Bronchial epithelial cell (primary cell): Measurements from ENCODE around the gene AMFR. TPM values are rescaled to one million over a fixed set of nuclear protein-coding genes. Genes with fewer than 3 reads are reported as not detected.

Experiments used
- DNase-seq: peaks from one replicate; pipeline ENCODE4 v3.0.0-alpha.2; 2010; ENCODE audit warnings: low read depth
- FAIRE-seq: peaks from 2 replicates; lab custom pipeline; 2011; peaks lifted over from hg19 to GRCh38; lab: Jason Lieb, UNC
- H3K27me3 ChIP-seq: 2 replicates; pipeline ENCODE4 v1.5.1; 2011; ENCODE audit warnings: low read length; ENCODE audit not compliant: control insufficient read depth, insufficient read depth
- H3K36me3 ChIP-seq: 2 replicates; pipeline ENCODE4 v1.5.1; 2011; ENCODE audit warnings: low read length; ENCODE audit not compliant: control insufficient read depth, insufficient read depth
- H3K4me3 ChIP-seq: 2 replicates; pipeline ENCODE4 v1.5.1; 2011; ENCODE audit warnings: mild to moderate bottlenecking, low read depth, low read length, control low read depth
- total RNA-seq: library from RNA; depleted of rRNA; stranded (reverse); fragments of >200 nt; gene quantifications from 2 replicates; pipeline ENCODE4 v1.2.1, GENCODE V29; 2014
- TF ChIP-seq, protein P1 (sequence below): IDR thresholded peaks from 2 replicates; pipeline ENCODE4 v1.5.1; 2011; ENCODE audit warnings: mild to moderate bottlenecking, moderate library complexity, low read length, control low read depth, inconsistent platforms; ENCODE audit not compliant: insufficient read depth, severe bottlenecking

AMFR gene
- total RNA-seq, 1 donor from 2014 or later = 224 TPM

GRCh38 chr16:56363781-56364565 is 61.4 kb downstream of the AMFR start:
- TF ChIP-seq, protein P1, sequence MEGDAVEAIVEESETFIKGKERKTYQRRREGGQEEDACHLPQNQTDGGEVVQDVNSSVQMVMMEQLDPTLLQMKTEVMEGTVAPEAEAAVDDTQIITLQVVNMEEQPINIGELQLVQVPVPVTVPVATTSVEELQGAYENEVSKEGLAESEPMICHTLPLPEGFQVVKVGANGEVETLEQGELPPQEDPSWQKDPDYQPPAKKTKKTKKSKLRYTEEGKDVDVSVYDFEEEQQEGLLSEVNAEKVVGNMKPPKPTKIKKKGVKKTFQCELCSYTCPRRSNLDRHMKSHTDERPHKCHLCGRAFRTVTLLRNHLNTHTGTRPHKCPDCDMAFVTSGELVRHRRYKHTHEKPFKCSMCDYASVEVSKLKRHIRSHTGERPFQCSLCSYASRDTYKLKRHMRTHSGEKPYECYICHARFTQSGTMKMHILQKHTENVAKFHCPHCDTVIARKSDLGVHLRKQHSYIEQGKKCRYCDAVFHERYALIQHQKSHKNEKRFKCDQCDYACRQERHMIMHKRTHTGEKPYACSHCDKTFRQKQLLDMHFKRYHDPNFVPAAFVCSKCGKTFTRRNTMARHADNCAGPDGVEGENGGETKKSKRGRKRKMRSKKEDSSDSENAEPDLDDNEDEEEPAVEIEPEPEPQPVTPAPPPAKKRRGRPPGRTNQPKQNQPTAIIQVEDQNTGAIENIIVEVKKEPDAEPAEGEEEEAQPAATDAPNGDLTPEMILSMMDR = no peak

DNA sequence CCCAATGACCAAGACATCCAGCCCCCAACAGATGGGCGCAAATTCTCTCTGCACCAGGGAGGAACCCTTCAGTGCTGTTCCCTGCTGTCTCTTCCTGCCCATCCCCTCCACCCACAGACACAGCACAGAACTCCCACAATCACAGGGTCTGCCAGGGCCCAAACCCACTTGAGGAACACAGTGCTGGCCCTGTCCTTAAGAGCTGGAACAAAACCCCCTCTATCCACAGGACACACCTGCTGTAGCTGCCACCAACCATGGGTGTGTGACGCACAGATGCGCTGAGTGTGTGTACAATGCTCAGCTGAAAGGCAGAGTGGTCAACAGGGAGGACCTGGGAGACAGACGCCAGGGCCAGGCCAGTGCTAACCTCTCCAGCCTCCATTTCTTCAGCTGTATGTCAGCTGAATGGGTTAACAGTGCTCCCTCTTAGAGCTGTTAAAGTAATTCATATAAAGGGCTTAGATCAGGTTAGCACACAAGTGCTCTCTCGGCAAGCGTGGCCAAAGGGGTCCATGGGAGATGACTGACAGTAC is 62.1 kb downstream of the AMFR start:
- TF ChIP-seq, protein P1 = no peak

More at GRCh38 chr16:56363781-56364565, 61.4 kb downstream of the AMFR start:
- DNase-seq (no peak), FAIRE-seq (no peak)
- no peaks in the 10 kb centered on the region for H3K27me3 ChIP-seq
- no peak overlapping the region for H3K4me3 ChIP-seq
- H3K36me3 ChIP-seq = peaks cover 30% of the 10 kb centered on the region

DNA sequence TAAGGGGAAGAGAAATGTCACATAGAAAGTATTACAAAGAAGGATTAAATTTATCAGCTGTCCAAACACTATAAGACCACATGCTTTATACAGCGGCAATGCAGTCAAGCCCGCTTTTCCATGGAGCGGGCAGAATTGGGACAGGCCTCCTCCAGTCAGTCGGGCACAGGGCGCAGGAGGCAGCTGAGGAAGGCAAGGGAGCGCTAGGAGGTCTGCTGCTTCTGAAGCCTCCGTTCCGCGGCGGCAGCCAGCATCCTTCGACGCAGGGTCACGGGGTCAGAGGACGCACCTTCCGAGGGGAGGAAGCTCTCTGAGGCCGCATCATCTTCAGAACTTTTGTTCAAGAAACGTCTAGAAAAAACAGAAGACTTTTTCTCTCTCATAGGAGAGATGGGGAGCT is 62.6 kb downstream of the AMFR start:
- Histone ChIP-seq H3K27me3 (no peaks in the 10 kb centered on the region), H3K36me3 (peaks cover 30% of the 10 kb centered on the region), H3K4me3 (no peak overlapping the region)
- TF ChIP-seq, protein P1 = no peak
- FAIRE-seq (no peak), DNase-seq (no peak)

More for the DNA sequence above, 62.1 kb downstream of the AMFR start:
- peaks cover 30% of the 10 kb centered on the region for H3K36me3 ChIP-seq
- DNase-seq (no peak), FAIRE-seq (no peak)
- no peaks in the 10 kb centered on the region for H3K27me3 ChIP-seq
- no peak overlapping the region for H3K4me3 ChIP-seq

DNA sequence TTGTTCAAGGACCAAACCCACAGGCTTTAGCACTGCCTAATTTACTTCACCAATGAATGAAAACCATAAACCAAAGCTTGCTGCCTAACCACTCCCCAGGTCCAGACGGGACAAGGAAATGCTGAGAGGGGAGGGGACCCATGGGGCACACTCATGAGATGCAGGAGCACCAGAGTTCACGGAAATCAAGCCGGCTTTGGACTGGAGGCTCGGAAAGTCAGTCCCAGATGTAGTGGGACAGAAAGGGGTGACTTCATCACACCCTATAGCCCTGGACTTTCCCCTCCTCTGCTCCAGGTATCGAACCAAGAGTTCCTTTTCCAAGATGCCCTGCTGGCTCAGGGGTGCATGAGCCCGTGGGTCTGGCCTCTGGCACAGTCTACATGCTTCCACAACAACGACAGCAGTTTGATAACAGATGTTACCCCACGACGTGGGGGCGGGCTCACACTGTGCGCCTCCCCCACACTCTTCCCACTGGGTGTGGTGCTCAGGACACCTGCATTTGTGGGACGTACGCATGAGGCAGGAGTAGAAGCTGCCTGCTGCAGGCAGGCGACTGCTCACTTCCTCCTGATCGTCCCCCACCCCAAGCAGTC is 63.2 kb downstream of the AMFR start:
- no peak for FAIRE-seq
- H3K36me3 ChIP-seq = peaks cover 29% of the 10 kb centered on the region
- H3K4me3 ChIP-seq = no peak overlapping the region
- TF ChIP-seq, protein P1 = no peak
- no peak for DNase-seq
- no peaks in the 10 kb centered on the region for H3K27me3 ChIP-seq

DNA sequence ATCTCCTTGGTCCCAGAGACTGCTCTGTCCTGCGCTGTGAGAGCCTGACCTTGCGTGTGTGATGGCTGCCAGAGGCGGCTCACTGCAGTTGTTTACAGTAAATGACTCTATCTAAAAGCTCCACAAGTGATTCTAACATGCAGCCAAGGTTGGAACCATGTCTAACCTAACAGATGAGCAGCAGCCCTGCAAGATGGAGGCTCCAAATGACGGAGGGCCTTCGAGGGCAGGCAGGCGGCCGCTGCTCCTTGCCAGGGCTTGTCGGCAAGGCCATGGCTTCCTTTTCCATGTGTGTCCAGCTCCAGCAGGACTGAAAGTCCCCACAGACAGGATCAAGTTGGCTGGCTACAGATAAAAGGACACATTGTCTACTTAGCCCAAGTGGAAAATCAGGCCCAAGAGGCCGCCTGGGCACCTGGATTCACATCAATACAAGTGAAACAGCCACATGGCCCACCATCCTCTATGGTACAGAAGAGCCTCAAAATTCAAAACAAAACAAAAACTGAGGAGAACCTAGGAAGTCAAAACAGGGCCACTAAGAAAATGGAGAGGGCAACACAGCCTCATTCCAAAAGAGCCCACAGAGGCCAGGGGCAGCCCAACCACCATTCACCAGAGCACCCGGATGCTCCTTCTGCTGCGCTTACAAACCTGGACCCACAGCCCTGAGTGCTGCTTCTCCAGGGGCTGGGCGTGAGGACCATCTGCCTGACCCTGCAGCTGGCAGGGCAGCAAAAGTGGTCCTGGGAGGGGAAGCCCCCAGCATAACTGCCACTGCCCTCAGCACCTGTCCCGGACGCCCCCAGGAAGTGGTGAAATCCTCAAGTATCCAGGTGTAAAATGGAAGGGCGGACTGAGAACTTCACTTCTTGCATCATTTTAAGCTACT is 65.0 kb downstream of the AMFR start:
- DNase-seq (no peak), FAIRE-seq (no peak)
- Histone ChIP-seq H3K4me3 (no peak overlapping the region), H3K36me3 (peaks cover 20% of the 10 kb centered on the region), H3K27me3 (no peaks in the 10 kb centered on the region)
- TF ChIP-seq, protein P1 = no peak
